ENCODE results near the gene CSNK1G2.
A peak's percentile ranks its signal among the peaks of the same experiment; 100 is the strongest.

CSNK1G2 gene

GRCh38 chr19:1945899-1946298 lies 4.9 kb downstream of the CSNK1G2 start:
- TF ChIP-seq, protein P1, sequence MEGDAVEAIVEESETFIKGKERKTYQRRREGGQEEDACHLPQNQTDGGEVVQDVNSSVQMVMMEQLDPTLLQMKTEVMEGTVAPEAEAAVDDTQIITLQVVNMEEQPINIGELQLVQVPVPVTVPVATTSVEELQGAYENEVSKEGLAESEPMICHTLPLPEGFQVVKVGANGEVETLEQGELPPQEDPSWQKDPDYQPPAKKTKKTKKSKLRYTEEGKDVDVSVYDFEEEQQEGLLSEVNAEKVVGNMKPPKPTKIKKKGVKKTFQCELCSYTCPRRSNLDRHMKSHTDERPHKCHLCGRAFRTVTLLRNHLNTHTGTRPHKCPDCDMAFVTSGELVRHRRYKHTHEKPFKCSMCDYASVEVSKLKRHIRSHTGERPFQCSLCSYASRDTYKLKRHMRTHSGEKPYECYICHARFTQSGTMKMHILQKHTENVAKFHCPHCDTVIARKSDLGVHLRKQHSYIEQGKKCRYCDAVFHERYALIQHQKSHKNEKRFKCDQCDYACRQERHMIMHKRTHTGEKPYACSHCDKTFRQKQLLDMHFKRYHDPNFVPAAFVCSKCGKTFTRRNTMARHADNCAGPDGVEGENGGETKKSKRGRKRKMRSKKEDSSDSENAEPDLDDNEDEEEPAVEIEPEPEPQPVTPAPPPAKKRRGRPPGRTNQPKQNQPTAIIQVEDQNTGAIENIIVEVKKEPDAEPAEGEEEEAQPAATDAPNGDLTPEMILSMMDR (IDR thresholded peaks at IDR 0.05; ENCODE audit: low read depth, low read length), result peak; percentile 41
- TF ChIP-seq POLR2A (IDR thresholded peaks at IDR 0.05; ENCODE audit: extremely low read depth, insufficient read length) (no peak), MYC (IDR thresholded peaks at IDR 0.05; ENCODE audit: low read depth, low read length) (no peak)
- TF ChIP-seq, protein P2, sequence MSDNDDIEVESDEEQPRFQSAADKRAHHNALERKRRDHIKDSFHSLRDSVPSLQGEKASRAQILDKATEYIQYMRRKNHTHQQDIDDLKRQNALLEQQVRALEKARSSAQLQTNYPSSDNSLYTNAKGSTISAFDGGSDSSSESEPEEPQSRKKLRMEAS (IDR thresholded peaks at IDR 0.05; ENCODE audit: low read depth, low read length), result no peak
- no peak overlapping the region for H3K4me3 ChIP-seq (ENCODE audit: low read depth, low read length)
- no peak for DNase-seq (ENCODE audit: low read depth)

DNA sequence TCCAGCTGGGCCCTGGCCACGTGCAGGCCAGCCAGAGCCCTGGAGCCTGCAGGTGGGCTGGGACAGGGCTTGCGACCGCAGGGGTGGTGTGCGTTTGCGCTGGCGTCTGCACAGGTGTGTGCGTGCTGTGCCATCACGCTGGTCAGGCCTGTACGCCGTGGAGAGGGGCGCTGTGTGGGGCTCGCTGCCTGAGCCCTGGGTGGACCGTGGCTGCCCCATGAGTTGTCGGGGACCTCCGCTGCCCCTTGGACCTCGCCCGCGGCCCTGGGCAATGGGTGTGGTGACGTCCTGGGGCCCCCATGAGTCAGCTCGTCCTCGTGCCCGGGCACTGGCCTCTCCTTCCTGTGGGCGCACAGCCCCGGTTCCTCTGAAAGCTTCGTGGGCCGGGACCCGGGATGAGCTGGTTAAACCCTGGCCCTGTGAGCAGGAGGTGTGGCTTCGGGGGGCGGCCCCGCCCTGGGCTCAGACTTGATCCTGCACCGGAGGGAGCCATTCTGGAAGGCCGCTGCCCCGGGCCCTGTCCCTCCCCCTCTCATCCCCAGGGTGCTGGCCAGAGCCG lies 6.8 kb downstream of the CSNK1G2 start:
- no peak for TF ChIP-seq POLR2A (IDR thresholded peaks at IDR 0.05; ENCODE audit: extremely low read depth, insufficient read length)
- DNase-seq (ENCODE audit: low read depth), result no peak

DNA sequence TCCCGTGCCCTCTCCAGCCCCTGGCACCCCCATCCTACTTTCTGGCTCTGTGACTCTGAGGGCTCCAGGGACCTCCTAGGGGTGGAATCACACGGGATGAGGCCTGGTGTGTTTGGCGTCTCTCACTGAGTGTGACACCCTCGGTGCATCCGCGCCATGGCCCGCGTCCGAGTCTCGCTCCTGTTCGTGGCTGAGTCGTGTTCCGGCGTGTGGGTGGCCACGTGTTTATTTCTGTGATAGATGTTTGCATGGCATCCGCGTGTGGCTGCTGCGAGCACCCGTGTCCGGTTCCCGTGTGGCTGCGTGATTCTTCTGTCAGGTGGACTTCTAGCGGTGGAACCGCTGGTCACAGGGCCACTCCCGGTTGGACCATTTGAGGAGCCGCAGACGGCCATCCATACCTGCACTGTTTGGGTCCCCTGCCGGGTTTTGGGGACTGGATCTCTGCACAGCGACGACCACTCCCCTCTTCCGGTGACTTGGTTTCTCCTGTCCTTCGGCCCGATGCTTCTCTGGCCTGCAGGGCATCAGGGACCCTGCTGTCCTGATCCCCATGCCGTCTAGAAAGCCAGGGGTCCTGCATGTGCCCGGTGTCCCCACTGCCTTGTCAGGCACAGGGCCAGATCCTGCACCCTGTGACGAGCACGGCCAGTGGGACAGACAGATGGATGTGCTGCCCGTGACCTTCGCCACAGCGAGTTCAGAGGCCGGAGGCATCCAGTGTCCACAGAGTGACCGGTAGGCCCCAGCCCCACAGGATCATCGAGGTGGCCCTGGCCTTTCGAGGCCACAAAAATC lies 8.5 kb downstream of the CSNK1G2 start:
- H3K4me3 ChIP-seq (ENCODE audit: low read depth, low read length), result no peak overlapping the region
- no peak for DNase-seq (ENCODE audit: low read depth)
- TF ChIP-seq, protein P1 (IDR thresholded peaks at IDR 0.05; ENCODE audit: low read depth, low read length), result no peak
- TF ChIP-seq MYC (IDR thresholded peaks at IDR 0.05; ENCODE audit: low read depth, low read length), result no peak

More for the DNA sequence above, 6.8 kb downstream of the CSNK1G2 start:
- H3K4me3 ChIP-seq (ENCODE audit: low read depth, low read length), result no peak overlapping the region

DNA sequence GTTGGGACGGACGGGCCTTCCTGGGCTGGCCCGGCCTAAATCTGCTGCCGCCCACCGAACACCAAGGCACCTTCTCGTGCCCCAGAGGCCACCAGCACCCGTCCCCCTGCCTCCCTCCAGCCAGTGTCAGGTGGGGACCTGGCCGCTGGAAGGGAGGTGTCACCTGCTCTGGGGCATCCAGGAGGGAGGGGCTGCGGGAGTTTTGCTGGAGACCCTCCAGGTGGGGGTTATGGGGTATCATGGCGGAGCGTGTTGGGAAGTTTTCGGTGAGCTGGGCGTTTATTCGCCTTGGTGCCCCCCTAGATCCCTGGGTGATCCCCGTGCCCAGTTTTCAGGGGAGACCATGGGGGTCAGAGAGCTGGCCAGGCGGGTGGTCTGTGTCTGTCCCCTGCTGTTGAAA lies 9.7 kb downstream of the CSNK1G2 start:
- DNase-seq (ENCODE audit: low read depth), result no peak
- H3K4me3 ChIP-seq (ENCODE audit: low read depth, low read length), result no peak overlapping the region
- TF ChIP-seq MYC (IDR thresholded peaks at IDR 0.05; ENCODE audit: low read depth, low read length) (no peak), POLR2A (IDR thresholded peaks at IDR 0.05; ENCODE audit: extremely low read depth, insufficient read length) (no peak)
- TF ChIP-seq, protein P1 (IDR thresholded peaks at IDR 0.05; ENCODE audit: low read depth, low read length), result no peak
- TF ChIP-seq, protein P2 (IDR thresholded peaks at IDR 0.05; ENCODE audit: low read depth, low read length), result no peak

GRCh38 chr19:1952635-1953034 lies 11.7 kb downstream of the CSNK1G2 start:
- H3K4me3 ChIP-seq (ENCODE audit: low read depth, low read length), result no peak overlapping the region
- TF ChIP-seq MYC (IDR thresholded peaks at IDR 0.05; ENCODE audit: low read depth, low read length), result no peak
- TF ChIP-seq, protein P1 (IDR thresholded peaks at IDR 0.05; ENCODE audit: low read depth, low read length), result no peak
- TF ChIP-seq, protein P2 (IDR thresholded peaks at IDR 0.05; ENCODE audit: low read depth, low read length), result no peak
- no peak for TF ChIP-seq POLR2A (IDR thresholded peaks at IDR 0.05; ENCODE audit: extremely low read depth, insufficient read length)
- DNase-seq (ENCODE audit: low read depth), result no peak

GRCh38 chr19:1953037-1953436 lies 12.1 kb downstream of the CSNK1G2 start:
- DNase-seq (ENCODE audit: low read depth), result no peak
- TF ChIP-seq, protein P1 (IDR thresholded peaks at IDR 0.05; ENCODE audit: low read depth, low read length), result no peak
- TF ChIP-seq, protein P2 (IDR thresholded peaks at IDR 0.05; ENCODE audit: low read depth, low read length), result no peak
- no peak for TF ChIP-seq MYC (IDR thresholded peaks at IDR 0.05; ENCODE audit: low read depth, low read length)
- no peak for TF ChIP-seq POLR2A (IDR thresholded peaks at IDR 0.05; ENCODE audit: extremely low read depth, insufficient read length)
- H3K4me3 ChIP-seq (ENCODE audit: low read depth, low read length), result no peak overlapping the region
